AG04450 (cell line): ENCODE results near the gene CEP43. TPM values are rescaled to one million over a fixed set of nuclear protein-coding genes. Genes with fewer than 3 reads are reported as not detected.

Experiments
- CTCF ChIA-PET: fragments of 300-600, 350-600 bp; formaldehyde crosslinking; extraction: SDS; loops from one replicate; lab custom pipeline; 2022; ENCODE audit warnings: antibody characterized with exemption, inconsistent platforms; lab: Charles Lee
- POLR2A ChIA-PET: fragments of 350-600 bp; formaldehyde crosslinking; extraction: SDS; loops from one replicate; lab custom pipeline; 2021; ENCODE audit warnings: antibody characterized with exemption, inconsistent platforms; lab: Yijun Ruan, JAX
- DNase-seq: peaks from one replicate; pipeline ENCODE4 v3.0.0-alpha.2; 2011; ENCODE audit warnings: low read depth, low spot score
- H3K27ac ChIP-seq: one replicate; pipeline ENCODE4 v1.5.1; 2012; ENCODE audit warnings: low read depth, low read length, control low read depth
- H3K27me3 ChIP-seq: one replicate; pipeline ENCODE4 v1.6.0; 2012; ENCODE audit warnings: low read length; ENCODE audit not compliant: control insufficient read depth, insufficient read depth
- H3K4me3 ChIP-seq: 2 replicates; pipeline ENCODE4 v1.5.1; 2011; ENCODE audit warnings: mild to moderate bottlenecking, low read depth, low read length, control low read depth
- H3K9me3 ChIP-seq: 2 replicates; pipeline ENCODE4 v1.5.1; 2012; ENCODE audit warnings: low read length; ENCODE audit not compliant: control insufficient read depth, insufficient read depth
- CTCF ChIP-seq: IDR thresholded peaks from 2 replicates; pipeline ENCODE4 v1.5.1; 2011; ENCODE audit warnings: low read depth, low read length, control low read depth, inconsistent platforms
- polyA plus RNA-seq: library from polyadenylated mRNA; depleted of rRNA; stranded (reverse); fragments of >200 nt; gene quantifications from 2 replicates; pipeline ENCODE4 v1.2.3, GENCODE V29; 2011

CEP43 gene
- polyA plus RNA-seq, 1 experiment = 21.4 TPM

- Histone ChIP-seq H3K27me3 (no peaks in the 10 kb centered on the region), H3K27ac (no peak overlapping the region), H3K4me3 (no peak overlapping the region), H3K9me3 (no peaks in the 10 kb centered on the region)
- no peak for TF ChIP-seq CTCF
- CTCF ChIA-PET = no interaction called here
- DNase-seq = no peak
- POLR2A ChIA-PET = no interaction called here
Measured at GRCh38 chr6:166972101-166972500, 27.1 kb upstream of the CEP43 start.

- ChIA-PET CTCF (interaction anchor here (6.7 kb wide), 1 partner anchor 13 kb away, joined by 72 read pairs; no protein-coding TSS in a partner anchor), POLR2A (no interaction called here)
Measured at GRCh38 chr6:166976636-166977035, 22.6 kb upstream of the CEP43 start.

GRCh38 chr6:166977621-166978525 is 21.3 kb upstream of the CEP43 start:
- CTCF ChIA-PET = interaction anchor here (6.7 kb wide), 1 partner anchor 12 kb away, joined by 72 read pairs; no protein-coding TSS in a partner anchor
- Histone ChIP-seq H3K27me3 (no peaks in the 10 kb centered on the region), H3K4me3 (no peak overlapping the region), H3K9me3 (no peaks in the 10 kb centered on the region), H3K27ac (no peak overlapping the region)
- no peak for TF ChIP-seq CTCF
- DNase-seq = no peak
- POLR2A ChIA-PET = no interaction called here

More at GRCh38 chr6:166976636-166977035, 22.6 kb upstream of the CEP43 start:
- Histone ChIP-seq H3K9me3 (no peaks in the 10 kb centered on the region), H3K27me3 (no peaks in the 10 kb centered on the region), H3K4me3 (no peak overlapping the region), H3K27ac (no peak overlapping the region)
- no peak for DNase-seq
- no peak for TF ChIP-seq CTCF

- ChIA-PET CTCF (interaction anchor here (0.7 to 6.7 kb wide), 5 partner anchors 9 to 205 kb away, joined by 3 to 72 read pairs (median 3); partner anchors contain the start of gene RNASET2), POLR2A (no interaction called here)
- H3K27me3 ChIP-seq = no peaks in the 10 kb centered on the region
- TF ChIP-seq CTCF = no peak
- H3K4me3 ChIP-seq = no peak overlapping the region
- no peak for DNase-seq
- no peak overlapping the region for H3K27ac ChIP-seq
- no peaks in the 10 kb centered on the region for H3K9me3 ChIP-seq
Measured at GRCh38 chr6:166980738-166981137, 18.5 kb upstream of the CEP43 start.

- no peak for TF ChIP-seq CTCF
- H3K4me3 ChIP-seq = no peak overlapping the region
- DNase-seq = no peak
- H3K9me3 ChIP-seq = no peaks in the 10 kb centered on the region
- H3K27ac ChIP-seq = no peak overlapping the region
- H3K27me3 ChIP-seq = no peaks in the 10 kb centered on the region
- ChIA-PET POLR2A (no interaction called here), CTCF (interaction anchor here (0.9 to 4.7 kb wide), 5 partner anchors 9 to 213 kb away, joined by 3 to 90 read pairs (median 72); partner anchors contain the start of gene CEP43)
Measured at GRCh38 chr6:166987448-166987847, 11.7 kb upstream of the CEP43 start.
